SK-N-SH (cell line): ENCODE measurements around the gene DDX25. TPM values are rescaled to one million over a fixed set of nuclear protein-coding genes. Genes with fewer than 3 reads are reported as not detected.

Experiments
- CTCF ChIA-PET: fragments of 300-600, 350-600 bp; formaldehyde crosslinking; extraction: SDS; loops from one replicate; lab custom pipeline; 2021; lab: Yijun Ruan, JAX
- POLR2A ChIA-PET: fragments of 350-600 bp; sonication (Branson Sonifier 250); formaldehyde crosslinking; extraction: SDS; loops from one replicate; lab custom pipeline; 2020; ENCODE audit warnings: antibody characterized with exemption, inconsistent platforms; lab: Yijun Ruan, JAX
- DNase-seq: peaks from one replicate; pipeline ENCODE4 v3.0.0; 2012
- H2AFZ ChIP-seq: fragments of 200-600 bp; sonication (generic); 2 replicates; pipeline ENCODE4 v1.8.1; 2016; ENCODE audit warnings: antibody characterized with exemption, mild to moderate bottlenecking, low read depth
- H3F3A ChIP-seq: fragments of 200-600 bp; sonication (generic); replicated peaks from 2 replicates; pipeline ENCODE3; 2016; ENCODE audit warnings: antibody characterized with exemption, mild to moderate bottlenecking; ENCODE audit not compliant: insufficient read depth
- H3K27ac ChIP-seq, 2 experiments: fragments of 200-500 bp in 1 of 2; fragments of 200-600 bp in 1 of 2; sonication (Bioruptor generic) in 1 of 2; sonication (generic), shearing (Covaris generic) in 1 of 2; 2 replicates each; pipeline versions ENCODE4 v1.5.1 to v1.6.1; 2014 to 2016; ENCODE audit warnings: low read depth in 2 of 2, inconsistent platforms in 1 of 2, low read length in 1 of 2, mild to moderate bottlenecking in 1 of 2, mixed read lengths in 1 of 2
- H3K27me3 ChIP-seq: fragments of 200-600 bp; sonication (generic), shearing (Covaris generic); 2 replicates; pipeline ENCODE4 v1.6.1; 2016; ENCODE audit warnings: mixed run types; ENCODE audit not compliant: insufficient read depth
- H3K36me3 ChIP-seq, 2 experiments: fragments of 200-500 bp in 1 of 2; fragments of 200-600 bp in 1 of 2; sonication (Bioruptor generic) in 1 of 2; sonication (generic) in 1 of 2; replicated peaks in 1 of 2; 2 replicates each; pipeline versions ENCODE3 to v1.5.1; 2014 to 2016; ENCODE audit warnings: low read length in 1 of 2, mild to moderate bottlenecking in 1 of 2; ENCODE audit not compliant: insufficient read depth in 2 of 2, control insufficient read depth in 1 of 2
- H3K4me1 ChIP-seq, 2 experiments: fragments of 200-500 bp in 1 of 2; fragments of 200-600 bp in 1 of 2; sonication (Bioruptor generic) in 1 of 2; sonication (generic), shearing (Covaris generic) in 1 of 2; 2 replicates each; pipeline versions ENCODE4 v1.5.1 to v1.6.1; 2014 to 2016; ENCODE audit warnings: low read depth in 1 of 2, low read length in 1 of 2, mixed run types in 1 of 2; ENCODE audit not compliant: insufficient read depth in 2 of 2, control insufficient read depth in 1 of 2
- H3K4me2 ChIP-seq: fragments of 200-600 bp; sonication (generic), shearing (Covaris generic); 2 replicates; pipeline ENCODE4 v1.6.1; 2017; ENCODE audit warnings: mixed run types
- H3K4me3 ChIP-seq, 2 experiments: fragments of 200-500 bp in 1 of 2; fragments of 200-600 bp in 1 of 2; sonication (Bioruptor generic) in 1 of 2; sonication (generic), shearing (Covaris generic) in 1 of 2; 2 replicates each; pipeline versions ENCODE4 v1.5.1 to v1.8.1; 2014 to 2016; ENCODE audit warnings: low read depth in 2 of 2, inconsistent platforms in 1 of 2, low read length in 1 of 2, mild to moderate bottlenecking in 1 of 2, mixed read lengths in 1 of 2, moderate library complexity in 1 of 2
- H3K79me2 ChIP-seq: fragments of 200-600 bp; sonication (generic); 2 replicates; pipeline ENCODE4 v1.8.1; 2017; ENCODE audit warnings: mild to moderate bottlenecking; ENCODE audit not compliant: insufficient read depth
- H3K9ac ChIP-seq: fragments of 200-600 bp; sonication (generic); 2 replicates; pipeline ENCODE4 v1.6.1; 2017; ENCODE audit warnings: mixed run types
- H3K9me2 ChIP-seq: fragments of 200-600 bp; sonication (generic); 2 replicates; pipeline ENCODE4 v1.6.1; 2017; ENCODE audit warnings: mixed run types
- H3K9me3 ChIP-seq: fragments of 200-600 bp; sonication (generic); 2 replicates; pipeline ENCODE4 v1.6.1; 2017; ENCODE audit warnings: mixed run types, mild to moderate bottlenecking, moderate library complexity
- H4K20me1 ChIP-seq: fragments of 200-600 bp; sonication (generic); 2 replicates; pipeline ENCODE4 v1.6.1; 2017; ENCODE audit warnings: mild to moderate bottlenecking, mixed run types; ENCODE audit not compliant: insufficient read depth
- CTCF ChIP-seq: fragments of 200-600 bp; sonication (generic); IDR thresholded peaks from 2 replicates; pipeline ENCODE4 v1.6.1; 2017; ENCODE audit warnings: antibody characterized with exemption, mild to moderate bottlenecking, moderate library complexity
- ELF1 ChIP-seq: IDR thresholded peaks from 2 replicates; pipeline ENCODE4 v1.4.0; 2012
- FOSL2 ChIP-seq: IDR thresholded peaks from 2 replicates; pipeline ENCODE4 v1.4.0; 2012; ENCODE audit warnings: low read depth, mild to moderate bottlenecking, moderate library complexity, borderline replicate concordance
- FOXM1 ChIP-seq: IDR thresholded peaks from 2 replicates; pipeline ENCODE4 v1.4.0; 2012; ENCODE audit warnings: low read depth, mild to moderate bottlenecking
- IRF3 ChIP-seq: fragments of 150-350 bp; IDR thresholded peaks from 2 replicates; pipeline ENCODE4 v1.6.1; 2016; ENCODE audit warnings: mild to moderate bottlenecking, low read depth, low read length
- JUND ChIP-seq: IDR thresholded peaks from 2 replicates; pipeline ENCODE4 v1.4.0; 2012
- MAX ChIP-seq: IDR thresholded peaks from 2 replicates; pipeline ENCODE4 v1.4.0; 2012; ENCODE audit warnings: low read depth
- MXI1 ChIP-seq: IDR thresholded peaks from 2 replicates; pipeline ENCODE4 v1.6.1; 2012; ENCODE audit warnings: mild to moderate bottlenecking, low read depth, low read length, improper control_type of control experiment
- NFIC ChIP-seq: IDR thresholded peaks from 2 replicates; pipeline ENCODE4 v1.4.0; 2012; ENCODE audit warnings: borderline replicate concordance
- PBX3 ChIP-seq: IDR thresholded peaks from 2 replicates; pipeline ENCODE4; 2012
- POLR2AphosphoS5 ChIP-seq: IDR thresholded peaks from 2 replicates; pipeline ENCODE4 v1.6.1; 2012; ENCODE audit warnings: low read depth, low read length
- RAD21 ChIP-seq: IDR thresholded peaks from 2 replicates; pipeline ENCODE4 v1.6.1; 2012; ENCODE audit warnings: mild to moderate bottlenecking, low read length
- RFX5 ChIP-seq: IDR thresholded peaks from 2 replicates; pipeline ENCODE4 v1.6.1; 2012; ENCODE audit warnings: mild to moderate bottlenecking, improper control_type of control experiment, low read length
- RXRA ChIP-seq: IDR thresholded peaks from 2 replicates; pipeline ENCODE4 v1.4.0; 2012; ENCODE audit warnings: low read depth, mild to moderate bottlenecking, borderline replicate concordance
- SIN3A ChIP-seq: IDR thresholded peaks from 2 replicates; pipeline ENCODE4 v1.6.1; 2012; ENCODE audit warnings: low read depth, mild to moderate bottlenecking, low read length, moderate library complexity, borderline replicate concordance
- TAF1 ChIP-seq: IDR thresholded peaks from 2 replicates; pipeline ENCODE4 v1.6.1; 2012; ENCODE audit warnings: low read depth, mild to moderate bottlenecking, low read length, moderate library complexity, borderline replicate concordance
- TCF12 ChIP-seq: IDR thresholded peaks from 2 replicates; pipeline ENCODE4 v1.4.0; 2012
- TEAD4 ChIP-seq: IDR thresholded peaks from 2 replicates; pipeline ENCODE4 v1.4.0; 2012; ENCODE audit warnings: mild to moderate bottlenecking, borderline replicate concordance; ENCODE audit not compliant: insufficient read depth
- USF1 ChIP-seq: IDR thresholded peaks from 2 replicates; pipeline ENCODE4 v1.4.0; 2012; ENCODE audit warnings: low read depth, borderline replicate concordance
- YY1 ChIP-seq: IDR thresholded peaks from 2 replicates; pipeline ENCODE4 v1.4.0; 2012; ENCODE audit warnings: low read depth, mild to moderate bottlenecking
- WGBS: methylation state at CpG from one replicate; pipeline ENCODE4 v1.1.6; 2017; ENCODE audit warnings: low lambda C conversion rate; 5-methylcytosine and 5-hydroxymethylcytosine counted together
- polyA plus RNA-seq, 3 experiments: library from polyadenylated mRNA; depleted of rRNA; stranded (reverse); fragments of >200 nt; gene quantifications; 2 replicates each; pipeline ENCODE4 v1.2.3, GENCODE V29; 2012

The DDX25 gene
- polyA plus RNA-seq, 1 of the 3 experiments (the other 2 are of a cell fraction): 0.12 TPM

GRCh38 chr11:125904678-125905077, 370 bp downstream of the DDX25 start:
- H3K79me2 ChIP-seq: peaks cover 15% of the 10 kb centered on the region
- H3K36me3 ChIP-seq: peaks cover 0 to 14% of the 10 kb centered on the region in 2 experiments
- H2AFZ ChIP-seq: no peak overlapping the region
- POLR2A ChIA-PET: no interaction called here
- peak overlapping the region; percentile 91 for H3K4me2 ChIP-seq
- H3K9me3 ChIP-seq: no peaks in the 10 kb centered on the region
- DNase-seq: no peak
- H3K27ac ChIP-seq: peak overlapping the region in 1 of 2 experiments; percentile 36; a peak in 1 of 4 replicates
- H3K9ac ChIP-seq: no peak overlapping the region
- TF ChIP-seq PBX3 (no peak), RAD21 (no peak), USF1 (no peak), ELF1 (no peak), RXRA (no peak), TCF12 (no peak), NFIC (no peak), POLR2AphosphoS5 (no peak), TEAD4 (no peak), YY1 (no peak), MAX (no peak), FOXM1 (no peak)
- H3K4me3 ChIP-seq: peak overlapping the region in 1 of 2 experiments; percentile 95; a peak in 2 of 4 replicates
- CTCF ChIA-PET: interaction anchor here (1.2 kb wide), 1 partner anchor 14 kb away, joined by 4 read pairs; no protein-coding TSS in a partner anchor
- H3K9me2 ChIP-seq: no peaks in the 10 kb centered on the region
- 78% methylated on average over 7 of the region's 11 CpGs for WGBS
- H4K20me1 ChIP-seq: no peaks in the 10 kb centered on the region
- H3K4me1 ChIP-seq: peaks cover 0 to 8% of the 10 kb centered on the region in 2 experiments; a peak in 2 of 4 replicates
- peaks cover 12% of the 10 kb centered on the region; the same call in 1 of the 2 replicates for H3K27me3 ChIP-seq
- no peaks in the 10 kb centered on the region for H3F3A ChIP-seq

DNA sequence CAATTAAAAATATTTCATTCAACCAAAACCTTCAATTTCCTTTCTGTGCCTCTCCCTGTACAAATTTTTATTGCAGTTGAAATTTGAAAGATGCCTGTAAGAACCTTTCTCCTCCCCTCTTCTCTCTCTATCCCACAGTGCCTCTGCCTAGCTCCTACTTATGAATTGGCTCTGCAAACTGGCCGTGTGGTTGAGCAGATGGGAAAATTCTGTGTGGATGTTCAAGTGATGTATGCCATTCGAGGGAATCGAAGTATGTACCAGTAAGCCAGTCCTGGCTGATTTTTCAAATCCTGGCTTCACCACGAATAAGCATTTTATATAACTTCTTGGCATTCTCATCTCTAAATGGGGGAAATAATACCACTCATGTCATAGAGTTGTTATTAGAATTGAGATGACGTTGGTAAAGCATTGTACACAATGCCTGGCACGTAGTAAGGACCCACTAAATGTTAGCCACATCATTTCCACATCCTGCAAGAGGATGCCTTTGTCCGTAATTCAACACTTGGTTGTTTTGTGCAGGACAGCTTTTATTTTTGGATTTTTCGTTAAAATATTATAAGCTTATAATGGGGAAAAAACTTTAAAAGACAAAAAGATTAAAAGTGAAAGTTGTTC, 6.0 kb downstream of the DDX25 start:
- CTCF ChIA-PET: interaction anchor here (1.2 to 1.4 kb wide), 2 partner anchors 8 to 13 kb away, joined by 3 to 4 read pairs; no protein-coding TSS in a partner anchor
- H3K27me3 ChIP-seq: peaks cover under 1% of the 10 kb centered on the region; the same call in 1 of the 2 replicates
- no peaks in the 10 kb centered on the region for H3K9me2 ChIP-seq
- TF ChIP-seq CTCF: no peak
- TF ChIP-seq RFX5: no peak
- no peak for TF ChIP-seq USF1
- no peak for TF ChIP-seq NFIC
- TF ChIP-seq RXRA: no peak
- no peak for TF ChIP-seq YY1
- no peak for TF ChIP-seq MXI1
- TF ChIP-seq IRF3: no peak
- TF ChIP-seq TAF1: no peak
- TF ChIP-seq PBX3: no peak
- TF ChIP-seq POLR2AphosphoS5: no peak
- TF ChIP-seq JUND: no peak
- no peak for TF ChIP-seq FOSL2
- TF ChIP-seq SIN3A: no peak

More for the DNA sequence above, 6.0 kb downstream of the DDX25 start:
- no peak overlapping the region for H2AFZ ChIP-seq
- H3K36me3 ChIP-seq: no peaks in the 10 kb centered on the region
- H3K27ac ChIP-seq: no peak overlapping the region
- no peaks in the 10 kb centered on the region for H3K4me1 ChIP-seq
- H3F3A ChIP-seq: no peaks in the 10 kb centered on the region
- H3K9ac ChIP-seq: no peak overlapping the region
- no peak overlapping the region for H3K4me2 ChIP-seq
- WGBS: 49% methylated on average over 8 of the region's 8 CpGs
- no peak overlapping the region for H3K4me3 ChIP-seq
- no peak for DNase-seq
- no peaks in the 10 kb centered on the region for H3K79me2 ChIP-seq
- H3K9me3 ChIP-seq: no peaks in the 10 kb centered on the region
- POLR2A ChIA-PET: no interaction called here
- H4K20me1 ChIP-seq: no peaks in the 10 kb centered on the region
